M059J (cell line): Measurements from ENCODE around the gene HPS5. TPM values are rescaled to one million over a fixed set of nuclear protein-coding genes. Genes with fewer than 3 reads are reported as not detected.
"Not testable (repeated sequence)": the region's sequence is repeated elsewhere in the genome, so short reads cannot be mapped to it uniquely, and the experiment has no call there.

Experiments
- DNase-seq: peaks from one replicate; pipeline ENCODE4 v3.0.0-alpha.2; 2012; ENCODE audit warnings: low read depth
- total RNA-seq: library from RNA; depleted of rRNA; stranded (reverse); fragments of >200 nt; shearing (Covaris generic); gene quantifications from 2 replicates; pipeline ENCODE4 v1.2.3, GENCODE V29; 2014; rRNA removed

Gene HPS5, protein sequence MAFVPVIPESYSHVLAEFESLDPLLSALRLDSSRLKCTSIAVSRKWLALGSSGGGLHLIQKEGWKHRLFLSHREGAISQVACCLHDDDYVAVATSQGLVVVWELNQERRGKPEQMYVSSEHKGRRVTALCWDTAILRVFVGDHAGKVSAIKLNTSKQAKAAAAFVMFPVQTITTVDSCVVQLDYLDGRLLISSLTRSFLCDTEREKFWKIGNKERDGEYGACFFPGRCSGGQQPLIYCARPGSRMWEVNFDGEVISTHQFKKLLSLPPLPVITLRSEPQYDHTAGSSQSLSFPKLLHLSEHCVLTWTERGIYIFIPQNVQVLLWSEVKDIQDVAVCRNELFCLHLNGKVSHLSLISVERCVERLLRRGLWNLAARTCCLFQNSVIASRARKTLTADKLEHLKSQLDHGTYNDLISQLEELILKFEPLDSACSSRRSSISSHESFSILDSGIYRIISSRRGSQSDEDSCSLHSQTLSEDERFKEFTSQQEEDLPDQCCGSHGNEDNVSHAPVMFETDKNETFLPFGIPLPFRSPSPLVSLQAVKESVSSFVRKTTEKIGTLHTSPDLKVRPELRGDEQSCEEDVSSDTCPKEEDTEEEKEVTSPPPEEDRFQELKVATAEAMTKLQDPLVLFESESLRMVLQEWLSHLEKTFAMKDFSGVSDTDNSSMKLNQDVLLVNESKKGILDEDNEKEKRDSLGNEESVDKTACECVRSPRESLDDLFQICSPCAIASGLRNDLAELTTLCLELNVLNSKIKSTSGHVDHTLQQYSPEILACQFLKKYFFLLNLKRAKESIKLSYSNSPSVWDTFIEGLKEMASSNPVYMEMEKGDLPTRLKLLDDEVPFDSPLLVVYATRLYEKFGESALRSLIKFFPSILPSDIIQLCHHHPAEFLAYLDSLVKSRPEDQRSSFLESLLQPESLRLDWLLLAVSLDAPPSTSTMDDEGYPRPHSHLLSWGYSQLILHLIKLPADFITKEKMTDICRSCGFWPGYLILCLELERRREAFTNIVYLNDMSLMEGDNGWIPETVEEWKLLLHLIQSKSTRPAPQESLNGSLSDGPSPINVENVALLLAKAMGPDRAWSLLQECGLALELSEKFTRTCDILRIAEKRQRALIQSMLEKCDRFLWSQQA
- 18.8 and 30.0 TPM in 2 replicates for total RNA-seq

DNA sequence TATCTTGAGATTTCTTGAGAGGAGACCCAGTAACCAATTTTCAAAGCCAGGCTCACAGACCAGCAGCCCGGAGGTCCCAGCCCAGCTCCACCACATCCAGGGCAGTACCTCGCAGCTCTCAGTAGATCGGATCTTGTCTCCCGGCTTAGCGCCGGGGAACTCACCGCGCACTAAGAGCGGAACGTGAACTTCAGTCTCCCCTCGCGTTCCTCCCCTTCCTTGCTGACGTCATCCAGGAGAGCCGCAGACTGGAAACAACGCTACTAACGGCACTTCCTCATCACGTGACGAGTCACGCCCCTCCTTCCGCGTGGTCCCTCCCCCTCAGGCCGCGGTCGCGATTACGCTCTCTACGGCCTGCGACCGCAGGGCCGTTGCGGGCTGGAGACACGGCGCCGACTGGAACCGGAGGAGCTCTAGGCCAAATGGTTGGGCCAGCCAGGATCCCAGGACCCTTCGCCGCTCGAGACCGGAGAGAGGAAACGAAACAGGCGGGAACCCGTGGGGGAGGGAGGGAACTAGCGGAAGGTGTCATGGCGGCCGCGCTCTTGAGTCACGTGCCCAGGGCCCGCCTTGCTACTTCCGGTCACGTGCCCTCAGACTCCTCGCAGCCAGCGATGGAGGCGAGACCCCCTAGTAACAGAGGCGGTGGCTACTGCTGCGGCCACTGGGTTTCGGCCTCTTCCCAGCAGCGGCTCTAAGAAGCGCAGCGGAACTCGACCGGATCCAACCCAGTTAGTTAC lies at the start of gene HPS5, which contains the start of gene GTF2H1:
HPS5 (minus strand) TSS at position 172 of the 743 bp plus-strand sequence. CDS start 4,282 bp downstream, outside the sequence.
GTF2H1 (plus strand) TSS at position 599 of the 743 bp plus-strand sequence. CDS start 10,508 bp downstream, outside the sequence.
- peak; percentile 99 for DNase-seq

- DNase-seq, result no peak
These were observed 49.3 kb upstream of the HPS5 start for GRCh38 chr11:18371279-18371678.

DNA sequence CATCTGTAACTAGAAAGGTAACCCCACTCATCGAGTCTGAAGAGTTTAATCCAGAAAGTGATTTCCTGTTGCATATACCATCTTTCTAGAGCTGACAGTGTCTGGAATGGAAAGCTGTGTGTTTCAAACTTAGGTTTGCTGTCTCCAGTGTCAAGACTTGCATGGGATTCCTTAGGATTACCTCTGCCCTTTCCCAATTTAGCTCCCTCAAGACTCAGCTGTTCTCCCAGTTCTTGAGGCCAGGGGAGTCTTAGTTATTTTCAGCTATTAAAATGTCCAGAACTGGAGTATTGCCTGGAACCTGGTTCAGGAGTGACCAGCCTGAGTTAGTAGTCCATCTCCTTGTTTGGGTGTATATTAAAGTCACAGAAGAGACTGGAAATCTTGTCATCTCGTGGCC lies 47.5 kb upstream of the HPS5 start:
- no peak for DNase-seq

DNA sequence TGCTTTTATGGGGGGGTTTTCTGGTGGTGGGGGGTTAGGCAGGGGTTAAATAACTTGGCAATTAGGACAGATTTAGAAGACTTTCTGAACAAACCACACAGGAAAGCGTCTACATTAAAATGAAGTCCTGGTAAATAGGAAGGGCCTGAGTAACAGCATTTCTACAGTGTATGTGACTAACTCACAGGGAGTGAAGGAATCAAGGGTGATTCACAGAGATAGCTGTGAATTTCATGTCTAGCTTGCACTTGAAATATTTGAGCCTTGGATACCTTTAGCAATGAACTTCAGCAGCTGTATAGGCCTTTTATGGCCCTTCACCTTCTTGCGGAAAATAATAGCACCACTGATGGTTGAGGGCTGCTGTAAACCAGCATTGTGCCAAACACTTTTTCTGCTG lies 46.3 kb upstream of the HPS5 start:
- peak; percentile 47 for DNase-seq

- DNase-seq, result peak; percentile 48
These were observed 45.5 kb upstream of the HPS5 start for GRCh38 chr11:18367431-18367830.

- DNase-seq, result no peak
These were observed 44.3 kb upstream of the HPS5 start for GRCh38 chr11:18366286-18366685.

DNA sequence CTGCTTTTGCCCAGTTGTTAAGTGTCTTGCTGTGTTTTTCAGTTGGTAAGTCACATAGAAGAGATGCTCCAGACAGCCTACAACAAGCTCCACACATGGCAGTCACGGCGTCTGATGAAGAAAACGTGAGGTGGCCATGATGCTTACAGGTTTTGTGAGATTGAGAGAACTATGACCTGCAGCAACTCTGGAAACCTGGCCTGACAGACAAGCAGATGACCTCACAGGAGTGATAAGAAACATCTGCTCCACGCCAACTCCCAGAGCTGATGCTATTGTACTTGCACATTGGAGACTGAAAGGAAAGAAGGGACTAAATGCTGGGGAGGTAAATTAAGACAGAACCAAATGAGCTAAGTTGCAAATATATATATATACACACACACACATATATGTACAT lies 43.8 kb upstream of the HPS5 start:
- no peak for DNase-seq

GRCh38 chr11:18364495-18365073 lies 42.6 kb upstream of the HPS5 start:
- no peak for DNase-seq

DNA sequence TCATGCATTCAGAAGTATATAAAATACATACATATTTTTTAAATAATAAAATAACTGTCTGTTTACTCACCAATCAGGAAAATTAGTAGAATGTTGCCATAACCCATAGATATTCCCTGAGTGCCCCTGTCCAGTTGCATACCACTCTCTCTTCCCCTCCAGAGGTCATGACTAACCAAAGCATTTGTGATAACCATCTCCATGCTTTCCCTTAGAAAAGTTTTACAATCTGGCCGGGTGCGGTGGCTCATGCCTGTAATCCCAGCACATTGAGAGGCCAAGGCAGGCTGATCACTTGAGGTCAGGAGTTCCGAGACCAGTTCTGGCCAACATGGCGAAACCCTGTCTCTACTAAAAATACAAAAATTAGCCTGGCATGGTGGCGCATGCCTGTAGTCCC lies 39.2 kb upstream of the HPS5 start:
- DNase-seq, result peak; percentile 15

DNA sequence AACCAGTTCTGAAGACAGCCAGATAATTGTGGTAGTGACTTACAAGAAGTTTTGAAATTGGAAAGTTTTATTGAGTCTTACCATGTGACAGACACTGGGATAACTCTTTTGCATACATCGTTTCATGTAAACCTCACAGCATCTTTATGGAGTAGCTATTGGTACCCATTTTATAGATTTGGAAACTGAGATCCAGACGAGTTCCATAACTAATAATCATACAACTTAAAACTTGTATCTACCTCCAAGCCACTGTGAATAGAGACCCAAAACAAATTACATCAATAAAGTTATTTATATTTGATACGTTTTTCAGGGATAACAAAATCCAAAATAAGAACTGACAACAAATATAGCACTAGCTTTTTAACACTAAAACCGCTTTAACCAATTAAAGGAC lies 36.7 kb upstream of the HPS5 start:
- DNase-seq, result no peak

DNA sequence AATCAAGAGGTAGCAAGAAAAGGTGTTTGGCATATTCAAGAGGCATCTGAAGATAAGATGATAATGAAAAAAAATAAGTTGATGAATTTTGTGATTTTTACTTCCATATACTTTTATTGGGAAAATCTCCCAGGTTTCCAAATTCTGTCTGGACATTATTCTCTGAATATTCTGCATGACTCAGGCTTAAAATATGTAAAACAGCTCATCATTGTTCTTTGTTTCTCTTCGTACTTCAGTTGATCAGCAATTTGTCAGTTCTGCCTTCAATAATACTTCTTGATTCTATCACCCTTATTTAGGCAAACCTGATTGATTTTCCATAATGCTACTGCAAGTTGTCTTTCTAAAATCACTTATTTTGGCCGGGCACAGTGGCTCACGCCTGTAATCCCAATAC lies 30.6 kb upstream of the HPS5 start:
- peak; percentile 23 for DNase-seq

DNA sequence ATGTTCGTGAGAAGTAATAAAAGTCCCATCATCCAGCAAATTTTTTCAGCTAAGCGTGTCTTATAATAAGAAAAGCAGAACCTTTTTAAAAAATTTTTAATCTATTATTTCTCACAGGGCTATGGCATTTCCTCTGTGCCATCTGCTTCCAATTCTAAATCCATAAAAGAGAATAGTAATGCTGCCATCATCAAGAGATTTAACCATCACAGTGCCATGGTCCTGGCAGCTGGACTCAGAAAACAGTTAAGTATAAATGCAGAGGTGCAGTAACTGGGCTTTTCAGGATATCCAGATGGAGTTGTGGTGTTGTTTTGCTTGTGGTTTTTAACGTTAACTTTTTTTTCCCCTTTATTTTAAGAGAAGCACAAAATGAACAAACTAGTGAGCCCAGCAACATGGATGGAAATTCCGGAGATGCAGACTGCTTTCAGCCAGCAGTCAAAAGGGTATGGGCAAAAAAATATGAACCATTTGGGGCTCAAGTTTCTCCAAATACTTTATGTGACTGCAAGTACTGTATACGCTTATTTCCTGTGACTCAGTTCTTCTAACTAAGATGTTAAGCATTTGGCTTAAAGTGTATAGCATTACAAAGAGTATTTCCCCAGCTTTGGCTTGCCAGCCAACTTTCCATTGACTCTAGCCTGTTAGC lies 25.7 kb upstream of the HPS5 start:
- no peak for DNase-seq

DNA sequence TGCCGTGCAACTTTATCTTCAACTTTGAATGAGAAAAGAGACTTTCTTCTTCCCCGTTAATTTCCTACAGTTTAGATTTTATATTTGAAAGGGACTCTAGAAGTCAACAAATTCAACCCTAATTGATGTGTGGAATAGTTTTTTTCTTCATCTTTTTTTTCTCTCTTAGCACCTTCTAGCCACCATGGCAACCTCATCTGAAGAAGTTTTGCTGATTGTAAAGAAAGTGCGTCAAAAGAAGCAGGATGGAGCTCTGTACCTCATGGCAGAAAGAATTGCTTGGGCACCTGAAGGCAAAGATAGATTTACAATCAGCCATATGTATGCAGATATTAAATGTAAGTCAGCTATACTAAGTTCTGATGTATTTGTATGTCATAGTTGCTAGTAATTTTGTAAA lies 11.0 kb upstream of the HPS5 start:
- DNase-seq, result no peak

- DNase-seq, result no peak
These were observed 10.4 kb upstream of the HPS5 start for GRCh38 chr11:18332302-18332701.

- no peak for DNase-seq
These were observed 9.0 kb upstream of the HPS5 start for GRCh38 chr11:18330921-18331320.

GRCh38 chr11:18329196-18329870 lies 7.4 kb upstream of the HPS5 start:
- DNase-seq, result peak; percentile 45

DNA sequence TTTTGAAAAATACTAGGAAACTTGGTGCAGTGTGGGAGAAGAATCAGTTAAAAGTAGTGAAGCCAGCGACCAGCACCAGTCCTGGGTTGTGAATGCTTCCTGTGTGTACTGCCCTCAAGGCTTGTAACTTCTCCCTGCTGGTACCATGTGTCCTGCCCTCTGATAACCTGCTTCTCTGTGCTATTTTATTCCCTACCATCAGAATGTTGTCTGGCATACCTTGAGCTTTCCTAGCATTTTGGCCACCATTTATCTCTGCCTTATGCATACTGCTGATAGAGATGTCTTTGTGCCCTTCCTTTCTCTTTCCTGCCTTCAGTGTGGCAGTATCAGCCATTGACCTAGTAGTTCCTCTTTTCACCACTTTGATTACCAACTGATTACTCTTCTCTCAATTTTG lies 2.4 kb upstream of the HPS5 start:
- DNase-seq, result no peak

- not testable (repeated sequence) for DNase-seq
These were observed 1.9 kb upstream of the HPS5 start for GRCh38 chr11:18323881-18324280.

DNA sequence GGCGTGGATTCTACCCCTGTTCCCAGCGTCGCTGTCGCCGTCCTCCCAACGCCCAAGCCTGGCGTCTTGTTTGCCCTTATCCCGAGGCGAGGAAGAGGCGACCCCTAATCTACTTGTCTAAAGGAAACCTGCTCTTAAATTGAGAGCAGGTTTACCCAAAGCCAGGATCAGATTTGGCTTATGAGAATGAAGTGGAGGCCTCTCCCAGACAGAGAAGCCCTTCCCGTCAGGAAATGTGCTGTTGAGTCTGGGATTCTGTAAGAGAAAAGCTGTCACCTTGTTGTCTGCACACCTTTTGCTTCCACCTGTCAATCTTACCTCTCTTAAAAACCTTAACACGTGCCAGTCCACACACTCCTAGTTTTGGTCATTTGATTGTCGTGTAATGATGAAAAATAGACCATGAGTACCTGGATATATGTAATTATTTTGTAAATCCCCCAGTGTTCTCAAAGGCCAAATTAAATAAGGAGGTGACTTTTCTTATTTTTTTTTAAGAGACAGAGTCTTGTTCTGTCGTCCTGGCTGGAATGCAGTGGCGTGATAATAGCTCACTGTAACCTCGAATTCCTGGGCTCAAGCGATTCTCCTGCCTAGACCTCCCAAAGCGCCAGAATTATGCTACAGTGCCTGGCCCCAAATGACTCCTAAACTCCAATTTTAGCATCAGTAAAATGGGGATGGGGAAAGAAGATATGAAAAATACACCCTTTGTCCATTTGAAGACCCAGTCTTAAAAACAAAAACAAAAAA lies 1.1 kb upstream of the HPS5 start:
- peak; percentile 25 for DNase-seq
